ENCODE results near the gene CDSN. TPM values are rescaled to one million over a fixed set of nuclear protein-coding genes. Genes with fewer than 3 reads are reported as not detected.

Gene CDSN
- polyA plus RNA-seq, 1 experiment: not detected

DNA sequence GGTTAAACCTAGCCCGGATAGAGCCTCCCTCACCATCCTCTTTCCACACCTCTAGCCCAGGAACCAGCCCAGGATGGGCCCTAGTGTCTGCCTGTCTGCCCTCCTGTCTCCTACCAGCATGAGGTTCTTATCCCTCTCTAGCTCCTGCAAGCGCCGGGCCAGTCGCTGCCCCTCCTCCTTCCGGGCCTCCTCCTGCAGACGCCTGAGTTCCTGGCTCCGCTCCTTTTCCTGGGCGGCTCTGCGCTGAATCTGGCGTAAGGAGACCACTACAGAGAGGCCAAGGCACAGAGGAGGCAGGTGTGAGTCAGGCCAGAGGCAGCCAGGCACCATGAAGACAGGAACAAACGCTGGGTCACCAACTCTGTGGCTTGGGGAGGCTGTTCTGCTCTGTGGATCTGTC is 22.9 kb upstream of the CDSN start:
- Histone ChIP-seq H3K27me3 (ENCODE audit: control insufficient read depth, insufficient read depth, low read length) (no peaks in the 10 kb centered on the region), H3K27ac (ENCODE audit: low read depth, low read length) (peak overlapping the region; percentile 39), H3K9me3 (ENCODE audit: control insufficient read depth, insufficient read depth, low read length) (no peaks in the 10 kb centered on the region; the same call in 1 of the 2 replicates), H3K4me3 (ENCODE audit: low read depth, low read length) (no peak overlapping the region)
- POLR2A ChIA-PET: no interaction called here
- DNase-seq (ENCODE audit: low read depth, low spot score): peak; percentile 32
- CTCF ChIA-PET: interaction anchor here (1.2 to 1.3 kb wide), 3 partner anchors 49 to 56 kb away, joined by 3 to 9 read pairs (median 5); no protein-coding TSS in a partner anchor
- TF ChIP-seq, protein P1, sequence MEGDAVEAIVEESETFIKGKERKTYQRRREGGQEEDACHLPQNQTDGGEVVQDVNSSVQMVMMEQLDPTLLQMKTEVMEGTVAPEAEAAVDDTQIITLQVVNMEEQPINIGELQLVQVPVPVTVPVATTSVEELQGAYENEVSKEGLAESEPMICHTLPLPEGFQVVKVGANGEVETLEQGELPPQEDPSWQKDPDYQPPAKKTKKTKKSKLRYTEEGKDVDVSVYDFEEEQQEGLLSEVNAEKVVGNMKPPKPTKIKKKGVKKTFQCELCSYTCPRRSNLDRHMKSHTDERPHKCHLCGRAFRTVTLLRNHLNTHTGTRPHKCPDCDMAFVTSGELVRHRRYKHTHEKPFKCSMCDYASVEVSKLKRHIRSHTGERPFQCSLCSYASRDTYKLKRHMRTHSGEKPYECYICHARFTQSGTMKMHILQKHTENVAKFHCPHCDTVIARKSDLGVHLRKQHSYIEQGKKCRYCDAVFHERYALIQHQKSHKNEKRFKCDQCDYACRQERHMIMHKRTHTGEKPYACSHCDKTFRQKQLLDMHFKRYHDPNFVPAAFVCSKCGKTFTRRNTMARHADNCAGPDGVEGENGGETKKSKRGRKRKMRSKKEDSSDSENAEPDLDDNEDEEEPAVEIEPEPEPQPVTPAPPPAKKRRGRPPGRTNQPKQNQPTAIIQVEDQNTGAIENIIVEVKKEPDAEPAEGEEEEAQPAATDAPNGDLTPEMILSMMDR (IDR thresholded peaks at IDR 0.05; ENCODE audit: low read depth, low read length): no peak

DNA sequence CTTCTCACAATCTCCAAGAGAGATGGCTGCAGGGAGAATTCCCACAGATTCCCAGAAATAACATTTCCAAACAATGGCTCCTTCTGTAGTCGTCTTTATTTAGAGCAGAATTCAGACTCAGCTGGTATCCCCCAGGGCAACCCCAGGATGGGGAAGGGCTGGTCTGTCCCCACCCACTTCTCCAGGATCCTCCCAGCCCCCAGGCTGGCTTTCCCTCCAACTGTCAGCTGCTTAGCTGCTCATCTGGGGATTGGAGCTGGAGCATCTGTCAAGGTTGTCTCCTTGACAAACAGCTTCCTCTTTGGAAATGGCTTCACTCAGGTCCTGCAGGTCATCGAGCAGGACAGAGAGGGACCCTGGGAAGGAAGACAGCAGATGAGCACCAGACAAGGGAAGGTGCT is 22.1 kb upstream of the CDSN start:
- no peak for DNase-seq (ENCODE audit: low read depth, low spot score)
- ChIA-PET POLR2A (no interaction called here), CTCF (interaction anchor here (0.8 to 1.3 kb wide), 4 partner anchors 9 to 224 kb away, joined by 4 to 9 read pairs (median 5); no protein-coding TSS in a partner anchor)
- H3K27me3 ChIP-seq (ENCODE audit: control insufficient read depth, insufficient read depth, low read length): no peaks in the 10 kb centered on the region
- no peak overlapping the region for H3K27ac ChIP-seq (ENCODE audit: low read depth, low read length)
- TF ChIP-seq, protein P1 (IDR thresholded peaks at IDR 0.05; ENCODE audit: low read depth, low read length): no peak
- H3K9me3 ChIP-seq (ENCODE audit: control insufficient read depth, insufficient read depth, low read length): no peaks in the 10 kb centered on the region; the same call in 1 of the 2 replicates
- no peak overlapping the region for H3K4me3 ChIP-seq (ENCODE audit: low read depth, low read length)

DNA sequence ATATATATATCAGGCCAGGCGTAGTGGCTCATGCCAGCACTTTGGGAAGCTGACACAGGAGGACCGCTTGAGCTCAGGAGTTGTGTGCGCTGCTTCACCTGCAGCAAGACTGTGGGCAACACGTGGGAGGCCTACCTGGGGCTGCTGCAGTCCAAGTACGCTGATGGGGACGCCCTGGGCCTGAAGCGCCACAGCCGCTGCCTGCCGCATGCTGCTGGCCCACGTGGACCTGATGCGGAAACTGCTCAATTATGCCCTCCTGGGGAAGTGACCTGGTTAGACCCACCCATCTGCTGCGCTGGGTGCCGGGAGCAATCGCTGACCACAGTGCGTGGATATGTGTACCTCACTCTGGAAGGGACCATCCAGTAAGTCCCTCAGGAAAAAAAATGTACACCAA is 20.4 kb upstream of the CDSN start:
- H3K27me3 ChIP-seq (ENCODE audit: control insufficient read depth, insufficient read depth, low read length): no peaks in the 10 kb centered on the region
- H3K27ac ChIP-seq (ENCODE audit: low read depth, low read length): no peak overlapping the region
- ChIA-PET CTCF (interaction anchor here (1.3 kb wide), 1 partner anchor 226 kb away, joined by 3 read pairs; no protein-coding TSS in a partner anchor), POLR2A (no interaction called here)
- DNase-seq (ENCODE audit: low read depth, low spot score): no peak
- no peaks in the 10 kb centered on the region; the same call in 1 of the 2 replicates for H3K9me3 ChIP-seq (ENCODE audit: control insufficient read depth, insufficient read depth, low read length)
- no peak overlapping the region for H3K4me3 ChIP-seq (ENCODE audit: low read depth, low read length)
- TF ChIP-seq, protein P1 (IDR thresholded peaks at IDR 0.05; ENCODE audit: low read depth, low read length): no peak

DNA sequence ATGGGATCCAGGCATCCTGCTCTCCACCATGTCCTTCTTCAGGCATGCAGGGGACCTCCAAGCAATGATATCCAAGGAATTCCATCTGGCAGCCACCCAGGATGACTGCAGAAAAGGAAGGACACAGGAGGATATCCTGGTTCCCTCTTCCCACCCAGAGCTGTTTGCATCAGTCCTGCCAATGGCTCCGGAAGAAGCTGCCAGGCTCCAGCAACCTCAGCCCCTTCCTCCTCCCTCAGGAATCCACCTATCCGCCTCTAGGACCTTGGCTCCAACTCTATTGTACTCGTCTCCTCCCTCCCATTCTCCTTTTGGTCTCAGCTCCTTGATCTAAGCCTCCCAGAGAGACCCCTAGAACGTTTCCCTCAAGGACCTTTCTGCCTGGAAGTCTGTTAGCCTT is 19.4 kb upstream of the CDSN start:
- TF ChIP-seq, protein P1 (IDR thresholded peaks at IDR 0.05; ENCODE audit: low read depth, low read length): no peak
- H3K27me3 ChIP-seq (ENCODE audit: control insufficient read depth, insufficient read depth, low read length): no peaks in the 10 kb centered on the region
- CTCF ChIA-PET: interaction anchor here (1.3 to 3.6 kb wide), 3 partner anchors 11 to 227 kb away, joined by 3 to 64 read pairs (median 6); no protein-coding TSS in a partner anchor
- no peak overlapping the region for H3K27ac ChIP-seq (ENCODE audit: low read depth, low read length)
- no peak for DNase-seq (ENCODE audit: low read depth, low spot score)
- H3K4me3 ChIP-seq (ENCODE audit: low read depth, low read length): no peak overlapping the region
- POLR2A ChIA-PET: interaction anchor here (1.2 kb wide), 1 partner anchor 19 kb away, joined by 4 read pairs; the partner anchor contains the start of gene TCF19
- no peaks in the 10 kb centered on the region; the same call in 1 of the 2 replicates for H3K9me3 ChIP-seq (ENCODE audit: control insufficient read depth, insufficient read depth, low read length)

DNA sequence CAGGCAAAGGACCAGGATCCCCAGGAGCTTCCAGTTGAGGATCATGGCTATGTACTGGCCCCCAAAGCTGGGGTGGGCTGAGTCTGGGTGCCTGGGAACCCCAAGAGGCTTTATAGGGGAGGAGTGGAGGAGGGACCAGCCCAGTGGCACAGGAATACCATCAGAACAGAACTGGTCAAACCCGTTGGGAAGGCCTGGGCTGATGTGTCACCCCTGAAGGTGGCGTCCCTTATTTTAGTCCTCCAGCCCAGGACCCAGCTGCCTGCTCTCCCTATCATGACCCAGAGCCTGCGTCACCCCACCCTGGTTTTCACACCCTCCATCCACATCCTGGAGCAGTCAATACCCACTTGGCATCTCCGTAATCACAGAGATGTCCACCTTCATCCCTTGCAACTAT is 18.7 kb upstream of the CDSN start, which contains the start of gene PSORS1C2:
Gene PSORS1C2 (minus strand): TSS at position 85 of the 400 bp plus-strand sequence. CDS start 40 bp downstream, at position 45.
- no peak for DNase-seq (ENCODE audit: low read depth, low spot score)
- ChIA-PET CTCF (interaction anchor here (0.6 to 3.6 kb wide), 8 partner anchors 8 to 292 kb away, joined by 3 to 64 read pairs (median 6); partner anchors contain the start of gene TCF19), POLR2A (interaction anchor here (1.2 kb wide), 1 partner anchor 19 kb away, joined by 4 read pairs; the partner anchor contains the start of gene TCF19)
- Histone ChIP-seq H3K4me3 (ENCODE audit: low read depth, low read length) (no peak within 1 kb of the TSS), H3K27ac (ENCODE audit: low read depth, low read length) (no peak within 1 kb of the TSS), H3K27me3 (ENCODE audit: control insufficient read depth, insufficient read depth, low read length) (no peaks in the 10 kb centered on the region), H3K9me3 (ENCODE audit: control insufficient read depth, insufficient read depth, low read length) (no peaks in the 10 kb centered on the region; the same call in 1 of the 2 replicates)
- TF ChIP-seq, protein P1 (IDR thresholded peaks at IDR 0.05; ENCODE audit: low read depth, low read length): no peak

All from AG04450 (cell line).